Endometrial microvascular endothelial cells (primary cell): ENCODE data around the gene ACSBG1. TPM values are rescaled to one million over a fixed set of nuclear protein-coding genes. Genes with fewer than 3 reads are reported as not detected.

Experiments used
- in situ Hi-C: cut with HindIII; loops from 2 replicates; pipeline ENCODE4 v1.10.0; 2017; ENCODE audit warnings: low sequenced_read_pairs, low pct_unique_long_range_greater_than_20kb; ENCODE audit errors: inconsistent ontology term
- total RNA-seq: library from RNA; depleted of rRNA; stranded (reverse); fragments of >200 nt; gene quantifications from one replicate; pipeline ENCODE4 v1.2.3, GENCODE V29; 2015; ENCODE audit errors: inconsistent ontology term

ACSBG1 gene
- total RNA-seq, 1 donor from 2014 or later: not detected

GRCh38 chr15:78208887-78209645 lies 25.3 kb downstream of the ACSBG1 start:
- in situ Hi-C loops: no loop called here

- in situ Hi-C loops: no loop called here
Observed at GRCh38 chr15:78208341-78208844, 26.0 kb downstream of the ACSBG1 start.

DNA sequence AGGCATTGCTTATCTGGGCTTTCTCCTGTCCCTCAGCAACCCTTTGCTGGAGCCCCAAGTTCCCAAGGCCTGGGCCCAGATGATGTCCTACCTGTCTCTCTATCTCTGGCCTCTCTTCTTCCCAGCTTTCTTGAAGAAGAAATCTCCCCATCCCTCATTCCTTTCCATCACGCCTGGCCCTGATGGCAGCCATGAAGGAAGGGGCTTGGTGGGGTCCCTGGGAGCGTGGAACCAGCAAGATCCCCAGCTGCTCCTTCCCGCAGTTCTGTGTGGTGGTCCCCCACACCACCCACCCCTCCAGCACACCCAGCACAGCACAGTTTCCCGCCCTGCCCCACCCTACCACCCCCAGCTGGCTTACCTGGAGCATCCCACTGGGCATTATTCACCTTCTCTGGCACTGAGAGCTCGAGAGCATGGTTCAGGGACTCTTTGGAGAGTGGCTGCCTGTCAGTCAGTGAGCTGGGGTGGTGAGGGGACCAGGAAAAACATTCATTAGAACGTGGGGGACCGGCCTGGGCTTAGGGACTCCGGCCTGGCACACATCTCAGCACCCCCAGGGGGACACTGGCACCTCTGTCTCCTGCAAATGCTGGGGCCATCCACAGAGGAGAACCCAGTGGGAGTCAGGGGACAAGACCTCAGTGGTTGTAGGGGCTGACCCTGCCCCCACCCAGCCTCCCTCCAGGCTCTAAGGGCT lies 26.6 kb downstream of the ACSBG1 start:
- in situ Hi-C loops: no loop called here

- in situ Hi-C loops: no loop called here
Observed at GRCh38 chr15:78207110-78207458, 27.3 kb downstream of the ACSBG1 start.

- in situ Hi-C loops: no loop called here
Observed at GRCh38 chr15:78206326-78207109, 27.8 kb downstream of the ACSBG1 start.

- in situ Hi-C loops: no loop called here
Observed at GRCh38 chr15:78205856-78206255, 28.5 kb downstream of the ACSBG1 start.

- in situ Hi-C loops: no loop called here
Observed at GRCh38 chr15:78205337-78205736, 29.0 kb downstream of the ACSBG1 start.

DNA sequence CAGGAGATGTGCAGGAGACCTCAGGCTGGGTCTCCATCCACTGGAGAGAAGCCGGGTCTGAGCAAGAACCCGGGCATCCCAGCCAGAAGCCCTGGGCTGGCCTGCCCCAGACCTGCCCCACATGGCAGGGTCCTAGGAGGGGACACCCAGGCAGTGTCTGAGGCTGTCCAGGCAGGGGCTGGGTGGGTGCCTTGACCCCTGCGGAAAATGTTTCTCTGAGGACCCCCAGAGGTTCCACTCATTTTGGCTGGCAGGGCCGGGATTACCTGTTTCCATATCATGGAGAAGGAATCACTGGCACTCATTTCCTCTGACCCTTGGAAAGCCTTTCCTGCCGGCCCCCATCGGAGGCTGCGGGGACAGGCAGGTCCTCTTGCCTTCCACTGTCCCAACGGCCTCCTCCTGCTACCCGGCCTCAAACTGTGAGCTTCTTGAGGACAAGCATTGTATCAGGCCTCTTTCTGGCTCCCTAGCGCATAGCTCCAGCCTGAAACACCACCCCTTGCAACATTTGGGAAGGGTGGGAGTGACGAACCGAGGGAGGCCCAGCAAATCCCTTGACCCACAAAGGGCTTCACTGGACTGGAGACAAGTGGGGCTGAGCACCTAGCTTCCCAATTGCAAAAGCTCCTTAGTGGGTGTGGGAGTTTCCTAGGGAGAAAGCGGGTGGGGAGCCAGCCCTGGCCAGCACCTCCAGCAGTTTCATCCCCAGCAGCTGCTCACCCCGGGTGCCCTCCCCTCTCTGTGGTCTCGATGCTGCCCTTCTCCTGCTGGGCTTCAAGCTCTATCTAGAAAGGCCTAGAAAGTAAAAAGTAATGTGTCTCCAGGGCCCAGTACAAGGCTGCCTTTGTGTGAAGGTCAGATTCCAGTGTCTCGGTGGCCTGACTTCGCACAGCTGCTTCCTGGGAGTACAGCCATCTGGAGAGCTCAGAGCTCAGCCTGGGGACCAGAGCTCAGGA lies 29.7 kb downstream of the ACSBG1 start:
- in situ Hi-C loops: no loop called here

GRCh38 chr15:78203346-78204225 lies 30.8 kb downstream of the ACSBG1 start:
- in situ Hi-C loops: no loop called here

GRCh38 chr15:78201281-78202190 lies 32.8 kb downstream of the ACSBG1 start:
- in situ Hi-C loops: no loop called here

GRCh38 chr15:78200276-78200930 lies 34.0 kb downstream of the ACSBG1 start:
- in situ Hi-C loops: no loop called here

DNA sequence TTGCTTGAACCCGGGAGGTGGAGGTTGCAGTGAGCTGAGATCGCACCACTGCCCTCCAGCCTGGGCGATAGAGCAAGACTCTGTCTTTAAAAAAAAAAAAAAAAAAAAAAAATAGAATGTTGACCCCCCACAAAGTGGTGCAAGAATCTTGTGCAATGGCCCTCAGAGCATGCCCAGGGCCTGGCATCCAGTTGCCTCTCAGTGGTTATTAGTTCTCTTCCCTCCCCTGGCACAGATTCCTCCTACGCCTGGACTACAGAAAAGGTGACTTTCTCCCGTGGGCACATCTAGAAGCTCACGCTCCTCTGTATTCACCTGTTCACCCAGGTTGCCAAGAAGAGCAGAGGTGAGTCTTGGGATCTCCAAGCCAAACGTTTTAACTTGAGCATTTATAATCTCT lies 36.7 kb downstream of the ACSBG1 start:
- in situ Hi-C loops: no loop called here

DNA sequence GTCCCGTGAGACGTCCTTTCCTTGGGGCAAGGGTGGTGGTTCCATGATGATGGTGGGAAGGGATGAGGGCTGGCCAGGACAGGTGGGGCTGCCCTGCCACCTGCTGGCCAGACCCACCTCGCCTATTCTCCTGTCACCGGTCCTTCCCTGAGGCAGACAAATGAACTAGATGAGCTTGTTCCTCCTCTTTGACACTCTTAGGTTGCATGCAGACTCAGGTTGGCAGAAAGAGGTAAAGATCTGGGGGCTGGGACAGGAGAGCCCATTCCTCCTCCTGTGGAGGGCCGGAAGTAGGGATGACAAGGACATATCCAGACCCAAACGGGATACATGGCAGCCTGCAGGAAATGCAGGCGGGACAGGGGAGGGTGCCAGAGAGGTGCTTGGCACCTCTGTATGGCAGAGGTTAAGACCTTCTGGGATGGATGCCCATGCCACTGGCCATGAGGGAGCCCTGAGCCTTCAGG lies 38.6 kb downstream of the ACSBG1 start:
- in situ Hi-C loops: no loop called here

GRCh38 chr15:78194568-78194925 lies 39.8 kb downstream of the ACSBG1 start:
- in situ Hi-C loops: no loop called here

GRCh38 chr15:78193731-78194567 lies 40.4 kb downstream of the ACSBG1 start:
- in situ Hi-C loops: no loop called here
